ENCODE data around the gene TMPRSS3.

DNA sequence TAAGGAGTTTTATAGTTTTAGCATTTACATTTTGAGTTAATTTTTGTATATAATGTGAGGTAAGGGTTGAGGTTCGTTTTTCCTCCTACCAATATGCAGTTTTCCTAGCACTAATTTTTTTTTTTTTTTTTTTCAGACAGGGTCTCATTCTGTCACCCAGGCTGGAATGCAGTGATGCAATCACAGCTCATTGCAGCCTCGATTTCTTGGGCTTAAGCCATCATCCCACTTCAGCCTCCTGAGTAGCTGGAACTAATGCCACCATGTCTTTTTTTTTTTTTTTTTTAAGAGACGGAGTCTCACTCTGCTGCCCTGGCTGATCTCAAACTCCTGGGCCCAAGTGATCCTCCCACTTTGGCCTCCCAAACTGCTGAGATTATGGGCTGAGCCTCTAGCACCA is 5.3 kb upstream of the TMPRSS3 start:
- TF ChIP-seq, protein P1, sequence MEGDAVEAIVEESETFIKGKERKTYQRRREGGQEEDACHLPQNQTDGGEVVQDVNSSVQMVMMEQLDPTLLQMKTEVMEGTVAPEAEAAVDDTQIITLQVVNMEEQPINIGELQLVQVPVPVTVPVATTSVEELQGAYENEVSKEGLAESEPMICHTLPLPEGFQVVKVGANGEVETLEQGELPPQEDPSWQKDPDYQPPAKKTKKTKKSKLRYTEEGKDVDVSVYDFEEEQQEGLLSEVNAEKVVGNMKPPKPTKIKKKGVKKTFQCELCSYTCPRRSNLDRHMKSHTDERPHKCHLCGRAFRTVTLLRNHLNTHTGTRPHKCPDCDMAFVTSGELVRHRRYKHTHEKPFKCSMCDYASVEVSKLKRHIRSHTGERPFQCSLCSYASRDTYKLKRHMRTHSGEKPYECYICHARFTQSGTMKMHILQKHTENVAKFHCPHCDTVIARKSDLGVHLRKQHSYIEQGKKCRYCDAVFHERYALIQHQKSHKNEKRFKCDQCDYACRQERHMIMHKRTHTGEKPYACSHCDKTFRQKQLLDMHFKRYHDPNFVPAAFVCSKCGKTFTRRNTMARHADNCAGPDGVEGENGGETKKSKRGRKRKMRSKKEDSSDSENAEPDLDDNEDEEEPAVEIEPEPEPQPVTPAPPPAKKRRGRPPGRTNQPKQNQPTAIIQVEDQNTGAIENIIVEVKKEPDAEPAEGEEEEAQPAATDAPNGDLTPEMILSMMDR (conservative IDR thresholded peaks at IDR 0.05): no peak
- TF ChIP-seq EZH2 (IDR thresholded peaks at IDR 0.05; ENCODE audit: low read depth): no peak

All from PC-9 (cell line).